AG20443 (cell line): Measurements from ENCODE around the gene ATOH7.
"Not testable (repeated sequence)": the region's sequence is repeated elsewhere in the genome, so short reads cannot be mapped to it uniquely, and the experiment has no call there.

ENCODE experiments used
- DNase-seq: peaks from one replicate; pipeline ENCODE4 v3.0.0; 2012; ENCODE audit warnings: low spot score, mixed read lengths

The ATOH7 gene

DNA sequence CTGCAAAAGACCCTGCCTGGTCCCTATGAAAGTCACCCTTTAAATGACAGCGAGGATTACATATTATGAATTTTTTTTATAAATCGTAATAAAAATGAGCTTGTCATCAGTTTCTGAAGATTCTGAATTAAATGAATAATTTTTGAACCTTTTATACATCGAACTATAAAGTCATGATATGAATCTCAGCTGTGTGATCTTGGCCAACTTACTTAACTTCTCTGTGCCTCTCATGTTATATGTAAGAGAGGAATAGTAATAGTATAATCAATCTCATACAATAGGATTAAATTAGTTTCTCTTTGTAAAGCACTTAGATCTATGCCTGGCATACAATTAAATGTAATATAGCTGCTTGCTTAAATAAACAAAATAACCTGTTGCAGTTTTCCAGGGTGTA, 5.3 kb upstream of the ATOH7 start:
- DNase-seq: no peak

- no peak for DNase-seq
These were observed 3.7 kb upstream of the ATOH7 start for GRCh38 chr10:68235581-68235980.

DNA sequence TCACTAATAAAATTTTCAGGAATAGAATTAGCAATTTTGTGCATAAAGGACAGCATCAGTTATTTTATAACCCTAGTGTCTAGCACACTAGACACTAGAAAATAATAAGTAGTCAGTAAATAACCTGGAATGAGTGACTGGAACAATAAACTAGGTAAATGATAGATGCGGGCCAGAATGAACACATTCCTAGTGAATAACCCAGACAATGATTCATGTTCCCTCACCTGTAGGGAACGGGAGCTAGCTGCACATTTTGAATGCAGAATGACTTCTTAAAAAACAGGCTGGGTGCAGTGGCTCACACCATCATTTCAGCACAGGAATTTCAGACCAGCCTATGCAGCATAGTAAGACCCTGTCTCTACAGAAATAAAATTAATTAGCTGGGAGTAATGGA, 3.2 kb upstream of the ATOH7 start:
- no peak for DNase-seq

DNA sequence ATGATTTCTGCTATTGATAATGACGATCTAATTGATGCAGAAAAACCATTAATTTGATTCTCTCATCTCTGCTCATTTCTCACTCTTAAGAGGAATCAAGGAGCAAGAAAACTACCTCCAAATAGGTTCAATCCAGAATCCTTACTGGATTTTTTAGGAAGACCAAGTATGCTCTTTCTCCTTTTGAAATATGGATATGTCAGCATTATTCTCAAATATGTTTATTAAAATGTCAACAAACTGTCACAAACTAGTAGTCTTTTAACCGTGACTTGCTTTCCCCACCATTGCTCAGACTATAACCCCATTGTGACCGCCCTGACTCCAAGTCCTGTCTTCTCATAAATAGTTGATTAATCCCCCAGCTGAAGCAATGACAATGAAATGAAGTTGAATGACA, 1.1 kb upstream of the ATOH7 start:
- DNase-seq: no peak

DNA sequence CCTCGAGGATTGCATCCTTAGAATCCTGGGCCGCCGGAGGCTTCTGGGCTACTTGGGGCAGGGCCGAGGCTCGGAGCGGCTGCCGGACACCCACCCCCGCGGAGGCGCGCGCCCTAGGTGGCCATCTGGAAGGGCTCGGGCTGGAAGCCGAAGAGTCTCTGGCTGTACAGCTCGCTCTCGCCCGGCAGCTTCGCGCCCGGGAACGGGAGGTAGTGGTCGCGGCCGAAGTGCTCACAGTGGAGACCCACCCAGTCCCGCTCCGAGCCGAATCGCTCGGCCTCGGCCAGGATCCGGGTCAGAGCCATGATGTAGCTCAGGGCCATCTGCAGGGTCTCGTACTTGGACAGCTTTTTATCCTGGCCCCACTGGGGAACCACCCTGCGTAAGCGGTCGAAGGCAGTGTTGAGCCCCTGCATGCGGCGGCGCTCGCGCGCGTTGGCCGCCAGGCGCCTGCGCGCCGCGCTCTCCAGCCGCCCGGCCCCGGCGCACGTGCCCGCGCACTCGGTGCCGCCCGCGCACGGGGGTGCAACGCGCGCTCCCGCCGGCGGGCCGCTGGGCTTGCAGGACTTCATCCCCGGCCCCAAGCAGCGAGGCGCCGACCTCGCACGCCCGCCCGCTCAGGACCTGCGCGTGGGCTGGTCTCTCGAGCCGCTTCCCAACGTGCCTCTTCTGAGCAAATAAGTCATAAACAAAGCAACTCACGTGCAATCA, 652 bp downstream of the ATOH7 start:
- DNase-seq: peak; percentile 99

DNA sequence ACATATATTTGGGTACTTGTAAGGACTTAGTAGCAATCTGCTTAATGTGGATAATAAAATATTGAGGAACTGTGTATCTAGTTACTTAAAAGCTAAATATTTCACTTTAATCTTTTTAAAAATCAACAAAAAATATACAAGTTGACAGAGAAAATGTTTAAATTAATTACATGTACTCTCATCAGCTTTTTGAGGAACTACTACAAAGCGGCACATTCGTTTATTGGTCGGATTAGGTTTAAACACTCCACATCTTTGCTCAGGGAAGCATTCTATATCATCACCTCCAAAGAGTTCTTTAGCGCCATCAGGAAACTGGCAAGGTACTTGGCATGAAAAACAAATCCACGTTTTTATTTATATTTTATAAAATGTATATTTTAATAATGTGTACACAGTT, 1.6 kb downstream of the ATOH7 start:
- DNase-seq: no peak

GRCh38 chr10:68224810-68225209, 7.1 kb downstream of the ATOH7 start:
- DNase-seq: no peak

DNA sequence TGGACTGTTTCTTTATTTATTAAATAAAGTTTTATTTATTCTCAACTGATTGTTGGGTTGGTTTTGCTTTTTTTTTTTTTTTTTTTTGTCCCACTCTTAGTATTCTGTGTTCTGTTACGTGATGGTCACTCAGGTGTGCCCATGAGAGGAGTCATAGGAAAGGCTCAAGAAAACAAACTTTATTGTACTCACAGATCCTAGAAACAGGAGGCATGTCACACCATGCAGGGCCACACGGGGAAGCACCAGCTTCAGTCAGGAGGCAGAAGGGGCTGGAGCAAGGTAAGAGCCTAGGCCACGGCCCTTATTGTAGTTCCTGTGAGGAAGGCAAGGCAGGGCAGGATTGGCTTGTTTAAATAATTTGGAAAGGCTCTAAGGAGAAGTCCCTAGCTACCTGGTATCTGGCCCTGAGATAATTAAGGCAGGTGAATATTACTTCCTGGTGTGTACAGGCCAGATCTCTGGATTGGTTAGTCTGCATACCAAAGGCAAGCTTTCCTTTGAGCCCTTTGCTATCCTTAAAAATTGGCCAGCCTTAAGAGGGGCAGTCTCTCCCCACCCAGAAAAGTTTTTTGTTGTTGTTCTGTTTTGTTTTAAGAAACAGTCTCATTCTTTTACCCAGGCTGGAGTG, 8.3 kb downstream of the ATOH7 start:
- DNase-seq: no peak

DNA sequence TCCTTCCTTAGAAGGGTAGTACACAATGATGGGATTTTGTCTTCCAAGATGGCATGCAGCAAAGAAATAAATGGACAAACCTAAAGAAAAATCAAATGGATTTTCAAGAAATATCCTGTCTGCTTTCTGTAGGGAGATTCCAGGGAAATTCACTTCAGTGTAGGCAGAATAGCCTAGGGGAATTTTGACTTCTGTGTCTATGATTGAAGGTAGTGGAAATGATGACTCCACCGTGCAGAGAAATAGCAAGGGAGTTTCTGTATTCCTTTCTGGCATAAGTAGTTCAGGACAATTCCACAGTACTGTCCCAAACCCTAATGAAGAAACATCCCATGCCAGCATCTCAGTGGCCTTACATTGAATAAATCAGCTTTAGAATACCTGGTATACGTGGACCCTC, 9.5 kb downstream of the ATOH7 start:
- no peak for DNase-seq

DNA sequence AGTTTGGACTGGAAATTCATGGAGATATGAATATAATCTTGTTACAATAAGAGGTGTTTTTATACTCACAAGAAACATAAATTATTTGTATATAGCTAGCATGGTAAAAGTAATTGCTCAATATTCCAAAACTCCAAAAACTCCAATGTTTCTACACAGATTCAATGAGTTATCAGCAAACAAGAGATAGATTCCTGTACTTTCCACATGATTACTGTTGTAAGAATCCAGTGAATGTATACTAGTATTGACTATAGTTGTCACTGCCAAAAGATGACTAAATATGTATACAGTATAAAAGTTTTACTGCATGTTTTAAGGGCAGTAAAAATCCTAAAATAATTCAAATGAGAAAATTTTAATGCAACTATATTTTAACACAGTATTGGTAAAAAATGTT, 10.7 kb downstream of the ATOH7 start:
- no peak for DNase-seq

GRCh38 chr10:68218786-68219185, 13.1 kb downstream of the ATOH7 start:
- DNase-seq: no peak

DNA sequence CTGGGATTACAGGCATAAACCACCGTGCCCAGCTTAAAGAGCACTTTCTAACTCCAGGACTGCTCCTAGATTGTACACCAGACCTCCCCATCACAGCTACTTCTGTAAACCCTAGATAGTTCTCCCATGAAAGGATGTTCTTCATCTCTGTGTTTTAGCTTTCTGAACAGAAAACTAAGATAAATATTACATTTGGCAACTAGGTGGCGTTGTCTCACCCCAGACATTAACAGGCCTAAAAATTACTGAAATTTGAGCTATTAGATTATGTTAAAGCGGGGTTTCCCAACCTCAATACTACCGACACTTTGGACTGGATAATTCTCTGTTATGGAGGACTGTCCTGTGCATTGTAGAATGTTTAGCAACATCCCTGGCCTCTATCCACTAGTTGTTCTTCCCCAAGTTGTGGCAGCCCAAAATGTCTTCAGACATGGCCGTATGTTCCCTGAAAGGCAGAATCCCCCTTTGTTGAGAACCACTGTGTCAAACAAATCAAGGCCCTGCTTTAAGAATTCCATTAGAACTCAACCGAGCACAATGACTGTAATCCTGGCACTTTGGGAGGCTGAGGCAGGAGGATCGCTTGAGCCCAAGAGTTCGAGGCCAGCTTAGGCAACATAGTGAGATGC, 19.1 kb downstream of the ATOH7 start:
- peak; percentile 56 for DNase-seq

DNA sequence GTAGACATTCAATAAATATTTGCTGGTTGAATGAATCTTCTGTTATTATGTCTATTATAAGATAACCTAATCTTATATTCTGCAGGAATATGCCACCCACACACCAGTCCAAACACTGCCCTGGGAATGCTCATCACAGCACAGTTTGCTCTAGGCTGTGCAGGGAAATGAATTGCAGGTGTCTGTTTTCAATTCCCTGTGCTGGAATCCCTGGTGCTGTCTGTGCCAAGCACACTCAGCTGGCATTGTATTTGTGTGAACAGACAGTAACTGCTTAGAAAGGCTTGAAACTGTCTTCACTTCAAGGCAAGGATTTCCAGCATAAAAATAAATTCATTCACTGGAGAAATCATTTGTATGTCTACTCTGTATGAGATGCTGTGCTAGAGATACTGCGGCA, 20.2 kb downstream of the ATOH7 start:
- DNase-seq: no peak

GRCh38 chr10:68208424-68209042, 23.4 kb downstream of the ATOH7 start:
- peak; percentile 81 for DNase-seq

- DNase-seq: peak; percentile 85
These were observed 29.0 kb downstream of the ATOH7 start for GRCh38 chr10:68202960-68203353.

DNA sequence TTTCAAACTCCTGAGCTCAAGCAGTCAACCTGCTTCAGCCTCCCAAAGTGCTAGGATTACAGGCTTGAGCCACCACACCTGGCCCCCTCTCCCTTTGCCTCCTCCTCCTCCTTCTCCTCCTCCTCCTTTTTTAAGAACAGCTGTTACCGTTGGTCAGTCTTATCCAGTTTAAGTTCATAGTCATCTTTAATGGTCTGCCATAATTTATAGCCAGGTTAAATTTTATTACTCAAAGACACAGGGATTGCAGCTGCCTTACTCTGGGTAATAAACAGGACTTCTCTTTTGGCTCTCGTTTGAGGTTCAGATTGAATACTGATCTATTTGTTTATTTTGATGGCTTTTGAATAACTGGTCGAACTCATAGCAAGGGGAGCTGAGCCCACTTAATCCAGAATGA, 35.2 kb downstream of the ATOH7 start:
- no peak for DNase-seq

- not testable (repeated sequence) for DNase-seq
These were observed 36.1 kb downstream of the ATOH7 start for GRCh38 chr10:68195776-68196175.

GRCh38 chr10:68194290-68194689, 37.6 kb downstream of the ATOH7 start:
- no peak for DNase-seq

DNA sequence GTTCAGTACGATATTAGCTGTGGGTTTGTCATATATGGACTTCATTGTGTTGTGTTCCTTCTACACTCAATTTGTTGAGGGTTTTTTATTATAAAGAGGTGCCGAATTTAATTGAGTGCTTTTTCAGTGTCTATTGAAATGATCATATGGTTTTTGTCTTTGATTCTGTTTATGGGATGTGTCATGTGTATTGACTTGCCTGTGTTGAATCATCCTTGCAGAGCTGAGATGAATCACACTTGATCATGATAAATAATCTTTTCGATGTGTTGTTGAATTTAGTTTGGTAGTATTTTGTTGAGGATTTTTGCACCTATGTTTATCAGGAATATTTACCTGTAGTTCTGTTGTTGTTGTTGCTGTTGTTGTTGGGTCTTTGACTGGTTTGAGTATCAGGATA, 39.8 kb downstream of the ATOH7 start:
- DNase-seq: no peak

DNA sequence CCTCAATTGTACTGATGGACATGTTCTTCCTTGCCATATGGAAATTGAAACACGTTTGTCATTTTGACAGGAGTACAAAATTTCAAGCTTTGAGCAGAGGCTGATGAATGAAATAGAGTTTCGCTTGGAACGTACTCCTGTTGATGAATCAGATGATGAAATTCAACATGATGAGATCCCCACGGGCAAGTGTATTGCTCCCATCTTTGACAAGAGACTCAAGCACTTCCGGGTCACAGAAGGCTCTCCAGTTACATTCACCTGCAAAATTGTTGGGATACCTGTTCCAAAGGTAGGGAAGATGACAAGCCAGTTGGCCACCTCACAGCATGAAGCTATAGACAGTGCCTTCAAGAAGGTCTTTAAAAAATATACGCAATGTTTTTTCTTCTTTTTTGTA, 43.1 kb downstream of the ATOH7 start:
- DNase-seq: no peak

DNA sequence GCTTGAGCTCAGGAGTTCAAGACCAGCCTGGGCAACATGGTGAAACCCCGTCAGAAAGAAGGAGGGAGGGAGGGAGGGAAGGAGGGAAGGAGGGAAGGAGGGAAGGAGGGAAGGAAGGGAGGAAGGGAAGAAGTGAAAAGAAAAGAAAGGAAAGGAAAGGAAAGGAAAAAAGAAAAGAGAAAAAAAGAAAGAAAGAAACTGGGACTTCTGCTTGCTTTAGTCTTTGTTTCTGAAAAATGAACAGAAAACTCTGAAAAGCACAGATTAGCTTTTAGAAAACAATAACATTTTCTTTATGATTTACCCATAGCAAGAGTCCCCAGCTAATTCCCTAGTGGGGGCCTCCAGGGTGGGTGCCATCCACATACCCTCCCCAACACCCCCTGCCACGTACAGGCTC, 46.8 kb downstream of the ATOH7 start:
- DNase-seq: no peak

DNA sequence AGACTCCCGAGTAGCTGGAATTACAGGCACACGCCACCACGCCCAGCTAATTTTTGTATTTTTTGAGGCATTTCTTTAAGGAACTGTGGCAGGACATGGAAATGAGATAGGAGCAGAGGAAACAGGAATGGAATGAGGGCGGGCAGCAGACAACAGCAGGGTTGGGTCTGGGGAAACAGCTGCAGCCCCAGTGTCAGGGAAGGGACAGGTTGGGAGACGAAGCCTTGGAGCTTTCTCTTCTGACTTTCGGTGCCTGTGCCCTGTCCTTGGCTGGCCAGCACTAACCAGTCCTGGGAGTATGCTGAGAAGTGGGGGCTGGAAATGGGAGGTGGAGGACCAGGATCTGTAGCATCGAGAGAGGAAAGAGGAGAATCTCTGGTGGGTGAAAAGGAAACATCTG, 47.4 kb downstream of the ATOH7 start:
- peak; percentile 14 for DNase-seq
